HL-60/S4 treated with retinoic acid at 250 ng/mL for 4 days and 3 days (cell line): ENCODE results near the gene DMRT2.

Source experiments
- in situ Hi-C: fragments of 300-500 bp; cut with MboI; formaldehyde crosslinking; loops from 2 replicates; pipeline ENCODE4 v1.7.0; 2022; ENCODE audit warnings: low sequenced_read_pairs

DMRT2 gene

DNA sequence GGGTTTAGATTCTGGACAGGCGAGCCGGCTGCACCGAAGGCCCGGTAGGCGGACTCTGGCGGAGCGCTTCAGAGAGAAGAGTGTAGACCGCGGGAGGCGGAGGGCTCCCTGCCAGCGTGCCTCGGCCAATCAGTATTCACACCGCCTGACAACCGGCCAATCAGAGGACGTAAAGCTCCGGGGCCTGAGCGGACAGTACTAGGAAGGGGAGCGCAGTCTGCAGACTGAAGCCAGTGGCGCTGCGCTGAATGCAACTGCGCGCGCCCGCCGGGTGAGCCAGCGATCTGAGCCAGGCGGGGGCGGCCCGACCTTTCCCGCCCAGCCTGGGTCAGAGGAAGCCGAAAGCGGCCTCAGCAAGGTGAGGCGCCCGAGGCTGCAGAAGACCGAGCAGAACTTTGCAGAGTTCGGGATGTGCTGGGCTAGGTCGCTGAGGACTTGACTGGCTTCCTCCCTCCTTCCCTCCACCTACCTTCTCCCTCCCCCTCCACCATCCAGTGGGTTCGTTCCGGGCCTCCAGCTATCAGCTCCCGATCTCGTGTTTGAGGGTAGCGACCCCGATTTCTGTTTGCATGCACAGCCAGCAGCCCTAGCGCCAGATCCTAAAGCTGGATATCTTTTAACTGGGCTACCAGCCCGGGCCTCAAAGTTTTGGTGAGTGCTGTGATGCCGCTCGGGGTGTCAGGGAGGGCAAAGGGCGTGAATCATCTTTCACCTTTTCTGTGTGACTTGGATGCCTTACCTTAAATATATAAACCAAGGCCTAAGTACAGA, at the start of gene DMRT2:
TSS of gene DMRT2 (plus strand) at position 233 of the 771 bp plus-strand sequence. CDS start 1,257 bp downstream, outside the sequence.
- in situ Hi-C loops = no loop called here

GRCh38 chr9:1001838-1002237, 48.3 kb upstream of the DMRT2 start:
- in situ Hi-C loops = loop anchor here (25.0 kb wide), 1 partner anchor 390 kb away; no protein-coding TSS in a partner anchor

GRCh38 chr9:1002678-1003077, 47.5 kb upstream of the DMRT2 start:
- in situ Hi-C loops = loop anchor here (25.0 kb wide), 1 partner anchor 390 kb away; no protein-coding TSS in a partner anchor

- in situ Hi-C loops = loop anchor here (25.0 kb wide), 1 partner anchor 393 kb away; no protein-coding TSS in a partner anchor
Observed at GRCh38 chr9:1005043-1005667, 45.0 kb upstream of the DMRT2 start.

DNA sequence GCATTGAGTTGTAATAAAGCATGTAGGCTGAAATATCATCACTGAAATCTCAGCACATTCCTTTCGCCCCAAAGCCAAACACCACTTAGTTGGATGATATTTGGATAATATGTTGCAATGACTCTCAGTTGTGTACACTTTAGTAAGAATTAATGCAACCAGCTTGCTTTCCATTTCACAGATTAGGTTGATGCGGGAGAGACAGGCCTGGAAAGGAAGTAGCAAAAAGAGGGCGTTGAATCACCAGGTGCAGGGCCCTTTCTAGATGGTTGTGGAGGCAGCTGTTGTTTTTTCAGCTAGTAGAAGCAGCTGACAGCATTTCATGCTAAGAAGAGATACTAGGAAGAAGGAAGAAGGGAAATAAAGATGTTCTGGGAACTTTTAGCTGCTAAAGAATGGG, 42.8 kb upstream of the DMRT2 start:
- in situ Hi-C loops = loop anchor here (25.0 kb wide), 1 partner anchor 395 kb away; no protein-coding TSS in a partner anchor

GRCh38 chr9:1008216-1008615, 41.9 kb upstream of the DMRT2 start:
- in situ Hi-C loops = loop anchor here (25.0 kb wide), 1 partner anchor 396 kb away; no protein-coding TSS in a partner anchor

DNA sequence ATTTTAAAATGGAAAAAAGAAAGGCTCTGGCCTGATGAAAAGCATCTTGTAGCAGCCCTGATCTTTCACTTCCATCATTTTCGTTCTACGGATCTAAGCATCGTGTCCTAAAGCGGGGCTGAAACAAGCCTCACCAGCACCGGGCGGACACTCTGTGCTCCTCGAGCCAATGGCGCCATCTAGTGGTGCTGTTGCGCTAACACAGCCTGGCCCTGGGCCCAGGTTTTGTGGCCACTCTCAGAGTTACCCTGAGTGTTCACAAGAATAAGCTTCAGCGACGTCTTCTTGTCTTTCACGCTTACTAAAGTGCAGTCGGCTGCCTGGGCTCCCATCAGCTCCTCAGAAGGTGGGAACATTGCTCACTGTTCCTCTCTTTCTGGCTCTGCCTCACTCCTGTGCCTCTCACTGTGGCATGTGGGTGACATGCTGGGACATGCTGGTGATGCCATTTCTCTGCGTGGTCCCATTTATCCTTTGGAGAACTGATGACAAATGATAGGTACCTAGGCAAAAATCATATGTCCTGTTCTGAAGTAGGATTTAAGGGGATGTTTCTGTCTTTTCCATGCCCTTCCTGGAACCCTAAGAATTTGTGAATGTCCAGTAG, 41.0 kb upstream of the DMRT2 start:
- in situ Hi-C loops = loop anchor here (25.0 kb wide), 1 partner anchor 397 kb away; no protein-coding TSS in a partner anchor

DNA sequence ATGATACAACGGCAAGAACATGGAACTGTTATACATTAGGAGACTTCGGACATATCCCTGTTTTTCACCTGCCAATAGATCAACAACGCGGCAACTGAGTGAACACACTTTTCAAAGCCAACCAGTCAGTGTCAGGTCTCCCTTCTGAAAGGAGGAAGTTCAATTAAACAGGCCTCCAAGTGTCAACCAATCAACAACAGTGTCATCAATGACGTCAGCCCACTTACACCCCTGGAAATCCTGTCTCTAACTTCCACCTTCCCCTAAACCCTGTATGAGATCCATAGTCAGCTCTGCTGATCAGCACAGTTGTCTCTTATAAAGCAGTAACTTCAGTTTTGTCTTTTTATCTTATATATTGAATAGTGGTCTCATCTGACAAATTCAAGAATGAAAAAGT, 37.1 kb upstream of the DMRT2 start:
- in situ Hi-C loops = loop anchor here (25.0 kb wide), 1 partner anchor 401 kb away; no protein-coding TSS in a partner anchor

DNA sequence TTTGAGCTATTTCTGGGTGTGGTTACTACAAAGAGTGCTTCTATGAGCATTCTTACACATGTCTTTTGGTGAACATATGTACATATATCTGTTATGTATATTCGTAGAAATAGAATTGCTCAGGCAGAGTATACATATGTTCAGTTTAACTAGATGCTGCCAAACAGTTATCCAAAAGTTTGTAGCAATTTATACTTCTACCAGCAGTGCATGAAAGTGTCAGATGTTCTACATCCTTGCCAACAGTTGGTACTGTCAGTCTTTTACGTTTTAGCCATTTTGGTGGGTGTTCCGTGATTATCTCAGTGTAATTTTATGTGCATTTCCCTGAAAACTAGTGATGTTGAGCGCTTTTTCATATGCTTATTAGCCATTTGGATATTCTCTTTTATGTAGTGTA, 35.9 kb upstream of the DMRT2 start:
- in situ Hi-C loops = loop anchor here (25.0 kb wide), 1 partner anchor 402 kb away; no protein-coding TSS in a partner anchor

GRCh38 chr9:1014640-1015039, 35.5 kb upstream of the DMRT2 start:
- in situ Hi-C loops = loop anchor here (25.0 kb wide), 1 partner anchor 402 kb away; no protein-coding TSS in a partner anchor

- in situ Hi-C loops = loop anchor here (25.0 kb wide), 1 partner anchor 406 kb away; no protein-coding TSS in a partner anchor
Observed at GRCh38 chr9:1018121-1018520, 32.0 kb upstream of the DMRT2 start.

DNA sequence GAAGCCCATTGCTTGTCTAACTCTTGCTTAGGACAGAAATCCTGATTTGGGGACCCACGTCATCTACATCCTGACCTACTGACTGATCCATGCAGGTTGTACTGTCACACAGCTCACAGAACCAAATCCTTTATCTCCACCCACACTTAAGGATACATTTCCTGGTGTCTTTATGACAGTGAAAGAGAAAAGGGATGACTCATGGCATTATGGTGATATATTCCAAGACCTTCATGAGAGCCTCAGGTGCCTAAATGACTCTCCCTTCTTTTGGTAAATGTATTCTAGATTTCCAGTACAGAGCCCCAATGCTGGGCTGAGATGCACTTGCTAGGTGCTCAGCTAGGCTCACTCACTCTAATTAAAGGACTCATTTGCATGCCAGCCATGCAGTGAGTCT, 26.0 kb upstream of the DMRT2 start:
- in situ Hi-C loops = loop anchor here (25.0 kb wide), 1 partner anchor 412 kb away; no protein-coding TSS in a partner anchor

GRCh38 chr9:1025131-1025530, 25.0 kb upstream of the DMRT2 start:
- in situ Hi-C loops = no loop called here

DNA sequence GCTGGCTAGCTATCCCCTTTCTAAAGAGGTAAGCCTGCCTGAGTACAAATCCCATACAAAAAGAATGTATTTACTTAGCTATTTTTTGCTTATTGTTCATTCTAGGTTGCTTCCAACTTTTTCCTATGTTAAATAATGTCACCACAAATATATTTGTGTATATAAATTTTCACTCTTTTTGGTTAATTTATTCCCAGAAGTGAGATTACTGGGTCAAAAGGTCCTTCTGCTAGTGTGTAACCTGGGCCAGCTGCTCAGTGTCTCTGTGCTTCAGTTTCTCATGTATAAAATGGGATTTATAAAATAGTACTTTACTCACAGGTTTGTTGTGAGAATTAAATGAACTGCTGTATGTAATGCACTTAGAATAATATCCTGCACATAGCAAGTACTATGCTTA, 23.9 kb upstream of the DMRT2 start:
- in situ Hi-C loops = no loop called here

GRCh38 chr9:1028501-1029190, 21.5 kb upstream of the DMRT2 start:
- in situ Hi-C loops = no loop called here

DNA sequence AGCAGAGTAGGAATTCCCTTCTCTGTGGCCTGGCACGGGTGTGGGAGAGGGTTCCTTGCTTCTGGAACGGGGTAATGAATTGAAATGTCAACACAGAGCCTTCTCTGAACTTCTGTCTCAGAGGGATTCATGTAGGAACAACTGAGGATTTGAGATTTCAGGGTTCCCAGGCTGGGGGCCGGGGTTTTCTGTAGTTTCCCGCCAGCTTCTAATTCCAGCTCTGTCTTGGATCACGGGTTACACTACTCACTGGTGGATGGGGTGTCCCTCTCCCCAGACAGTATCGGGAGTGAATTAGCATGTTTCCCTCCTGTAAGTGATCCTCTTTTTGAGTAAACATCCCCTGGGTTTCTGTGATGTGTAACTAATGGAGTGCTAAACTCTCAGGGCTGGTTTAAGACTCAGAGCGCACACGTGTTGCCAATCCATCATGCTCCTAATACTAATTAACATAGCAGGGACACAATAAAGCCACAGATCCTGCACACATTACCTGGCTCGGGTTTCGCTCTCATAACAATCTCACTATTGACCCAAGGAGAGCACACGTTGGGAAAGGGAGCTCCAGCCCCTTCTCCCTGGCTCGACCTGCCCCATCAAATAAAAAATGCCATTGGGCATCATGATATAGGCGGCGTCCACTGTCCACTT, 18.1 kb upstream of the DMRT2 start:
- in situ Hi-C loops = no loop called here

GRCh38 chr9:1034271-1034670, 15.9 kb upstream of the DMRT2 start:
- in situ Hi-C loops = no loop called here

DNA sequence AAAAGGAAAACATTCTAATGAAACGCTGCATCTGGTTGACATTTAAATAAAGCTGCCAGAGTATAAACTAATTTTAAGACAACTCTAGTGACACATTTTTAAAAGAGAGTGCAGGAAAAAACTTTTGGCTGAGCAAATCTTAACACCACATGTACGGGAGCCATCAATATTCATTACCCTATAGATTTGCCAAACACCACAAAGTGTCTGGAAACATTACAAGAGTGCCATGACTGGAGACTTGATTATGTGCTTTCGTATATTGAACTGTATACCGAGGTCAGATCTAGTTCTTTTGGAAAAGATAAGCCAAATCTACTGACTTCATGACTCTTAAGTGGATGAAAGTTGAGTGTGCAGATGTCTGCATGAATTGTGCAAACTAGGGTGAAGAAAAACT, 10.6 kb upstream of the DMRT2 start:
- in situ Hi-C loops = no loop called here

GRCh38 chr9:1042466-1042865, 7.7 kb upstream of the DMRT2 start:
- in situ Hi-C loops = no loop called here

- in situ Hi-C loops = no loop called here
Observed at GRCh38 chr9:1044643-1045042, 5.5 kb upstream of the DMRT2 start.
